Measurements from ENCODE around the gene LRRFIP2. TPM values are rescaled to one million over a fixed set of nuclear protein-coding genes. Genes with fewer than 3 reads are reported as not detected.

LRRFIP2 gene
- total and polyA plus RNA-seq, 2 donors (not counting 1 experiment from before 2014, with no cell fraction given): 8.6 to 49.2 TPM

DNA sequence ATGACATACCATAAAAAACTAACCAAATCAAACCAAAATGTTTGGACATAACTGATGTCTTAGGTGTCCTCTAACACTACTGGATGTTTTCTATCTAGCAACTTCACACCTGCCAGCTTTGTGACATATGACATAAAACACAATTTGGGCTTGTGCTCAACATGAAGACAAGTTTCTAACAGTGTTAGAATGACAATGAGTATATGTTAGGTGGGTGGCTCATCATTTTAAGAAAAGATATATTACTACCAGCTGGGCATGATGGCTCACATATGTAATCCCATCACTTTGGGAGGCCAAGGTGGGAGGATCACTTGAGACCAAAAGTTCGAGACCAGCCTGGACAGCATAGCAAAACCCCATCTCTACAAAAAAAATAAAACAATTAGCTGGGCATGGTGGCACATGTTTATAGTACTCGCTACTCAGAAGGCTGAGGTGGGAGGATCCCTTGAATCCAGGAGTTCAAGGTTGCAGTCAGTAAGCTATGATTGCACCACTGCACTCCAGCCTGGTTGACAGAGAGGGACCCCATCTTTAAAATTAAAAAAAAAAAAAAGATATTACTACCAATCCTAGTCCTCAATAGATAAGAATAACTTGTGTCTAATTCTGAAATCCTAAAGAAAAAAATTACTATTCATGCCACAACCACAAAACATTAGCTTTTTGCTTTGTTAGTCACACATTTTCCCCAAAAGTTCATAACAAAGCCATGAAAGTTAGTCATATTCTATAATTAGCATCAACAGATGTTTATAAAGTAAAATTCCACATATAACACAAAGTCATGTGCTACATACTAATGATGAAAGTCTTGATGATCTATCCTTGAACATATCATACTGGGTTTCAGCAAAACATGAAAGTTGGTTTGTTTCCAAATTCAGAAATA, 59.9 kb downstream of the LRRFIP2 start:
- peaks cover 0 to 3% of the 10 kb centered on the region in 2 experiments for H3K36me3 ChIP-seq (replicated peaks in 1 of 2; ENCODE audit: control extremely low read depth in 1 of 2, control insufficient read depth in 1 of 2, extremely low read depth in 1 of 2, insufficient read depth in 2 of 2, low read length in 1 of 2)
- H3K4me3 ChIP-seq (ENCODE audit: control extremely low read depth in 1 of 5, extremely low read depth in 1 of 5, insufficient read depth in 1 of 5, low read depth in 2 of 5, low read length in 4 of 5): no peak overlapping the region
- H3K9ac ChIP-seq (ENCODE audit: low read length): no peak overlapping the region
- no peak overlapping the region for H3K4me2 ChIP-seq (replicated peaks; ENCODE audit: low read depth, low read length, poor library complexity, severe bottlenecking)
- no peak for ATAC-seq (ENCODE audit: low read depth)
- H3K4me1 ChIP-seq (ENCODE audit: control insufficient read depth in 2 of 2, insufficient read depth in 2 of 2, low read length in 2 of 2): no peaks in the 10 kb centered on the region
- no peak overlapping the region for H3K4me3 Mint-ChIP-seq
- WGBS (ENCODE audit: insufficient coverage): no CpG with 5 or more reads among the region's 2 CpGs
- no peaks in the 10 kb centered on the region for H3K4me1 Mint-ChIP-seq
- no peak for DNase-seq
- H3K79me2 ChIP-seq (ENCODE audit: control insufficient read depth, insufficient read depth, low read length): no peaks in the 10 kb centered on the region
- H4K20me1 ChIP-seq (ENCODE audit: control insufficient read depth, insufficient read depth, low read length, poor library complexity, severe bottlenecking): no peaks in the 10 kb centered on the region
- no peak overlapping the region for H2AFZ ChIP-seq (ENCODE audit: insufficient read depth, low read depth, low read length, poor library complexity, severe bottlenecking)
- no peak for TF ChIP-seq EZH2 (IDR thresholded peaks at IDR 0.05; ENCODE audit: borderline replicate concordance, insufficient read depth, low read depth, low read length, poor library complexity, severe bottlenecking)
- TF ChIP-seq, protein P1, sequence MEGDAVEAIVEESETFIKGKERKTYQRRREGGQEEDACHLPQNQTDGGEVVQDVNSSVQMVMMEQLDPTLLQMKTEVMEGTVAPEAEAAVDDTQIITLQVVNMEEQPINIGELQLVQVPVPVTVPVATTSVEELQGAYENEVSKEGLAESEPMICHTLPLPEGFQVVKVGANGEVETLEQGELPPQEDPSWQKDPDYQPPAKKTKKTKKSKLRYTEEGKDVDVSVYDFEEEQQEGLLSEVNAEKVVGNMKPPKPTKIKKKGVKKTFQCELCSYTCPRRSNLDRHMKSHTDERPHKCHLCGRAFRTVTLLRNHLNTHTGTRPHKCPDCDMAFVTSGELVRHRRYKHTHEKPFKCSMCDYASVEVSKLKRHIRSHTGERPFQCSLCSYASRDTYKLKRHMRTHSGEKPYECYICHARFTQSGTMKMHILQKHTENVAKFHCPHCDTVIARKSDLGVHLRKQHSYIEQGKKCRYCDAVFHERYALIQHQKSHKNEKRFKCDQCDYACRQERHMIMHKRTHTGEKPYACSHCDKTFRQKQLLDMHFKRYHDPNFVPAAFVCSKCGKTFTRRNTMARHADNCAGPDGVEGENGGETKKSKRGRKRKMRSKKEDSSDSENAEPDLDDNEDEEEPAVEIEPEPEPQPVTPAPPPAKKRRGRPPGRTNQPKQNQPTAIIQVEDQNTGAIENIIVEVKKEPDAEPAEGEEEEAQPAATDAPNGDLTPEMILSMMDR (IDR thresholded peaks at IDR 0.05): no peak
- no peaks in the 10 kb centered on the region for H3K9me3 ChIP-seq (ENCODE audit: control extremely low read depth in 1 of 3, control insufficient read depth in 2 of 3, insufficient read depth in 1 of 3, low read length in 2 of 3)
- ChIA-PET POLR2A (no interaction called here), CTCF (no interaction called here)
- no peaks in the 10 kb centered on the region for H3K27me3 ChIP-seq (replicated peaks in 1 of 4; ENCODE audit: control extremely low read depth in 1 of 4, control insufficient read depth in 3 of 4, insufficient read depth in 4 of 4, low read length in 3 of 4)
- no peak overlapping the region for H3K27ac Mint-ChIP-seq
- no peaks in the 10 kb centered on the region for H3K9me3 Mint-ChIP-seq (ENCODE audit: insufficient read depth)
- no peak overlapping the region for H3K27ac ChIP-seq (ENCODE audit: low read length in 2 of 2)
- intact Hi-C loops (cut with micrococcal nuclease): no loop called here
- H3K27me3 Mint-ChIP-seq: no peaks in the 10 kb centered on the region

- no peak for ATAC-seq (ENCODE audit: low read depth)
- peaks cover 0 to 3% of the 10 kb centered on the region in 2 experiments for H3K36me3 ChIP-seq (replicated peaks in 1 of 2; ENCODE audit: control extremely low read depth in 1 of 2, control insufficient read depth in 1 of 2, extremely low read depth in 1 of 2, insufficient read depth in 2 of 2, low read length in 1 of 2)
- H3K4me3 Mint-ChIP-seq: no peak overlapping the region
- POLR2A ChIA-PET: no interaction called here
- H2AFZ ChIP-seq (ENCODE audit: insufficient read depth, low read depth, low read length, poor library complexity, severe bottlenecking): no peak overlapping the region
- no peaks in the 10 kb centered on the region for H3K27me3 Mint-ChIP-seq
- no peaks in the 10 kb centered on the region for H3K4me1 ChIP-seq (ENCODE audit: control insufficient read depth in 2 of 2, insufficient read depth in 2 of 2, low read length in 2 of 2)
- no peak overlapping the region for H3K9ac ChIP-seq (ENCODE audit: low read length)
- H3K4me1 Mint-ChIP-seq: no peaks in the 10 kb centered on the region
- H3K9me3 Mint-ChIP-seq (ENCODE audit: insufficient read depth): no peaks in the 10 kb centered on the region
- no peaks in the 10 kb centered on the region for H3K9me3 ChIP-seq (ENCODE audit: control extremely low read depth in 1 of 3, control insufficient read depth in 2 of 3, insufficient read depth in 1 of 3, low read length in 2 of 3)
- H3K79me2 ChIP-seq (ENCODE audit: control insufficient read depth, insufficient read depth, low read length): no peaks in the 10 kb centered on the region
- no peak overlapping the region for H3K27ac Mint-ChIP-seq
- H3K27ac ChIP-seq (ENCODE audit: low read length in 2 of 2): no peak overlapping the region
- no peak for DNase-seq
- CTCF ChIA-PET: no interaction called here
- H3K4me2 ChIP-seq (replicated peaks; ENCODE audit: low read depth, low read length, poor library complexity, severe bottlenecking): no peak overlapping the region
- H3K27me3 ChIP-seq (replicated peaks in 1 of 4; ENCODE audit: control extremely low read depth in 1 of 4, control insufficient read depth in 3 of 4, insufficient read depth in 4 of 4, low read length in 3 of 4): no peaks in the 10 kb centered on the region
- WGBS (ENCODE audit: insufficient coverage): no CpG with 5 or more reads among the region's 1 CpG
- intact Hi-C loops (cut with micrococcal nuclease): no loop called here
- H3K4me3 ChIP-seq (ENCODE audit: control extremely low read depth in 1 of 5, extremely low read depth in 1 of 5, insufficient read depth in 1 of 5, low read depth in 2 of 5, low read length in 4 of 5): no peak overlapping the region
- no peaks in the 10 kb centered on the region for H4K20me1 ChIP-seq (ENCODE audit: control insufficient read depth, insufficient read depth, low read length, poor library complexity, severe bottlenecking)
- no peak for TF ChIP-seq EZH2 (IDR thresholded peaks at IDR 0.05; ENCODE audit: borderline replicate concordance, insufficient read depth, low read depth, low read length, poor library complexity, severe bottlenecking)
- TF ChIP-seq, protein P1 (IDR thresholded peaks at IDR 0.05): no peak
These were observed 61.4 kb downstream of the LRRFIP2 start for GRCh38 chr3:37112987-37113386.

Measured in B cell (primary cell).